H9 (cell line): ENCODE results near the gene RDH14. TPM values are rescaled to one million over a fixed set of nuclear protein-coding genes. Genes with fewer than 3 reads are reported as not detected.

ENCODE experiments used
- DNase-seq: peaks from one replicate; pipeline ENCODE4 v3.0.0-alpha.2; 2017
- H2AFZ ChIP-seq: one replicate; pipeline ENCODE4 v1.6.1; 2013; ENCODE audit warnings: mild to moderate bottlenecking, low read length, control low read depth, moderate library complexity
- H2AK5ac ChIP-seq: 2 replicates; pipeline ENCODE4 v1.6.1; 2013; ENCODE audit warnings: low read length, control low read depth, mixed read lengths; ENCODE audit not compliant: insufficient read length
- H2BK120ac ChIP-seq: one replicate; pipeline ENCODE4 v1.6.1; 2013; ENCODE audit warnings: low read depth, mild to moderate bottlenecking, low read length, control low read depth, inconsistent platforms; ENCODE audit not compliant: poor library complexity, severe bottlenecking
- H2BK12ac ChIP-seq: 2 replicates; pipeline ENCODE4 v1.6.1; 2013; ENCODE audit warnings: low read length, control low read depth, mixed read lengths, low read depth; ENCODE audit not compliant: insufficient read length
- H2BK15ac ChIP-seq: 2 replicates; pipeline ENCODE4 v1.6.1; 2013; ENCODE audit warnings: low read depth, low read length, control low read depth
- H2BK20ac ChIP-seq: one replicate; pipeline ENCODE4 v1.6.1; 2013; ENCODE audit warnings: low read depth, mild to moderate bottlenecking, low read length, control low read depth, inconsistent platforms; ENCODE audit not compliant: poor library complexity, severe bottlenecking
- H2BK5ac ChIP-seq: 2 replicates; pipeline ENCODE4 v1.6.1; 2013; ENCODE audit warnings: low read length, control low read depth, mixed read lengths; ENCODE audit not compliant: insufficient read length
- H3K14ac ChIP-seq: 2 replicates; pipeline ENCODE4 v1.6.1; 2013; ENCODE audit warnings: low read length, control low read depth; ENCODE audit not compliant: insufficient read depth
- H3K18ac ChIP-seq: 2 replicates; pipeline ENCODE4 v1.6.1; 2013; ENCODE audit warnings: low read depth, mild to moderate bottlenecking, mixed read lengths, low read length, control low read depth; ENCODE audit not compliant: insufficient read length
- H3K23ac ChIP-seq: 2 replicates; pipeline ENCODE4 v1.6.1; 2013; ENCODE audit warnings: low read length, control low read depth, mixed read lengths, low read depth; ENCODE audit not compliant: insufficient read length
- H3K23me2 ChIP-seq: 2 replicates; pipeline ENCODE4 v1.6.1; 2013; ENCODE audit warnings: low read depth, mild to moderate bottlenecking, mixed read lengths, low read length, control low read depth; ENCODE audit not compliant: insufficient read length, poor library complexity, severe bottlenecking
- H3K27ac ChIP-seq: 2 replicates; pipeline ENCODE4 v1.5.1; 2013; ENCODE audit warnings: low read length, control low read depth, mixed read lengths, low read depth; ENCODE audit not compliant: insufficient read length
- H3K27me3 ChIP-seq: 2 replicates; pipeline ENCODE4 v1.6.1; 2013; ENCODE audit warnings: low read length, control low read depth, inconsistent platforms; ENCODE audit not compliant: insufficient read depth
- H3K4ac ChIP-seq: 2 replicates; pipeline ENCODE4 v1.6.1; 2013; ENCODE audit warnings: low read depth, mild to moderate bottlenecking, control low read depth, inconsistent platforms, low read length, moderate library complexity
- H3K4me1 ChIP-seq: 2 replicates; pipeline ENCODE4 v1.6.1; 2013; ENCODE audit warnings: low read length, control low read depth, inconsistent platforms; ENCODE audit not compliant: insufficient read depth
- H3K4me2 ChIP-seq: 2 replicates; pipeline ENCODE4 v1.6.1; 2013; ENCODE audit warnings: low read length, control low read depth, mixed read lengths; ENCODE audit not compliant: insufficient read length, insufficient read depth
- H3K56ac ChIP-seq: 2 replicates; pipeline ENCODE4 v1.6.1; 2013; ENCODE audit warnings: low read depth, mild to moderate bottlenecking, mixed read lengths, low read length, control low read depth; ENCODE audit not compliant: insufficient read length
- H3K79me1 ChIP-seq: 2 replicates; pipeline ENCODE4 v1.6.1; 2013; ENCODE audit warnings: low read depth, mild to moderate bottlenecking, moderate library complexity, low read length, control low read depth, inconsistent platforms; ENCODE audit not compliant: insufficient read depth, poor library complexity, severe bottlenecking
- H3K79me2 ChIP-seq: 2 replicates; pipeline ENCODE4 v1.6.1; 2013; ENCODE audit warnings: low read length, control low read depth, inconsistent platforms; ENCODE audit not compliant: insufficient read depth
- H3K9ac ChIP-seq: 2 replicates; pipeline ENCODE4 v1.6.1; 2013; ENCODE audit warnings: low read length, control low read depth, mixed read lengths; ENCODE audit not compliant: insufficient read length; ENCODE audit errors: extremely low read depth
- H3K9me3 ChIP-seq: one replicate; pipeline ENCODE4 v1.6.1; 2013; ENCODE audit warnings: low read depth, low read length, inconsistent platforms; ENCODE audit not compliant: control insufficient read depth
- H3T11ph ChIP-seq: one replicate; pipeline ENCODE4 v1.6.1; 2013; ENCODE audit warnings: mild to moderate bottlenecking, low read length, control low read depth, inconsistent platforms
- H4K20me1 ChIP-seq: one replicate; pipeline ENCODE4 v1.6.1; 2013; ENCODE audit not compliant: control insufficient read depth, insufficient read length, insufficient read depth
- H4K5ac ChIP-seq: 2 replicates; pipeline ENCODE4 v1.6.1; 2013; ENCODE audit warnings: low read depth, mild to moderate bottlenecking, mixed read lengths, low read length, control low read depth; ENCODE audit not compliant: insufficient read length
- H4K8ac ChIP-seq: replicated peaks from 2 replicates; pipeline ENCODE4 v1.6.1; 2013; ENCODE audit warnings: low read length, control low read depth, mixed read lengths, low read depth; ENCODE audit not compliant: insufficient read length
- H4K91ac ChIP-seq: 2 replicates; pipeline ENCODE4 v1.6.1; 2013; ENCODE audit warnings: low read depth, mild to moderate bottlenecking, moderate library complexity, mixed read lengths, low read length, control low read depth; ENCODE audit not compliant: insufficient read length
- H3K27ac Mint-ChIP-seq, 3 experiments: 2 replicates in 2 of 3; 3 replicates in 1 of 3; pipeline ENCODE4 v1.8.0; 2020 to 2021; ENCODE audit warnings: mixed read lengths in 3 of 3, mild to moderate bottlenecking in 1 of 3, moderate library complexity in 1 of 3
- H3K27me3 Mint-ChIP-seq: 2 replicates; pipeline ENCODE4 v1.8.0; 2021; ENCODE audit warnings: low read depth, mild to moderate bottlenecking, moderate library complexity, mixed read lengths
- H3K36me3 Mint-ChIP-seq, 3 experiments: 2 replicates in 2 of 3; 3 replicates in 1 of 3; pipeline ENCODE4 v1.8.0; 2020 to 2021; ENCODE audit warnings: low read depth in 3 of 3, mixed read lengths in 3 of 3; ENCODE audit not compliant: insufficient read depth in 1 of 3
- H3K4me1 Mint-ChIP-seq, 2 experiments: 2 replicates each; pipeline ENCODE4 v1.8.0; 2020; ENCODE audit warnings: mixed read lengths in 2 of 2
- H3K4me3 Mint-ChIP-seq, 2 experiments: 2 replicates in 1 of 2; 3 replicates in 1 of 2; pipeline ENCODE4 v1.8.0; 2020 to 2021; ENCODE audit warnings: mild to moderate bottlenecking in 2 of 2, mixed read lengths in 2 of 2, moderate library complexity in 1 of 2
- H3K9me3 Mint-ChIP-seq, 2 experiments: 2 replicates in 1 of 2; 3 replicates in 1 of 2; pipeline ENCODE4 v1.8.0; 2020; ENCODE audit warnings: mild to moderate bottlenecking in 2 of 2, mixed read lengths in 2 of 2, moderate library complexity in 1 of 2
- CTCF ChIP-seq: fragments of 200-600 bp; sonication (generic); conservative IDR thresholded peaks from 3 replicates; pipeline ENCODE4 v1.8.0; 2021; ENCODE audit warnings: antibody characterized with exemption, mild to moderate bottlenecking
- WGBS: extraction: QIAGEN DNeasy Blood & Tissue Kit; methylation state at CpG from one replicate; pipeline ENCODE4 v1.1.7; 2013; ENCODE audit warnings: missing lambda C conversion rate, low lambda C conversion rate, mixed read lengths; ENCODE audit not compliant: insufficient read length; ENCODE audit errors: extremely low coverage; 5-methylcytosine and 5-hydroxymethylcytosine counted together
- total RNA-seq: library from RNA; stranded (reverse); gene quantifications from 2 replicates; pipeline ENCODE4 v1.2.1, GENCODE V29; 2021

RDH14 gene
- total RNA-seq, 1 experiment from 2014 or later = 25.5 TPM

GRCh38 chr2:18588049-18588448 lies 27.6 kb upstream of the RDH14 start:
- no peak overlapping the region for H4K8ac ChIP-seq
- no peaks in the 10 kb centered on the region; a peak in 3 of 7 replicates for H3K36me3 Mint-ChIP-seq
- H3K4ac ChIP-seq = no peak overlapping the region
- H3K9ac ChIP-seq = no peak overlapping the region
- no peaks in the 10 kb centered on the region for H3K79me1 ChIP-seq
- no peak overlapping the region for H2AK5ac ChIP-seq
- no peak overlapping the region for H3K4me3 Mint-ChIP-seq
- no peak for DNase-seq
- H3K4me1 ChIP-seq = no peaks in the 10 kb centered on the region
- no peak overlapping the region for H3K18ac ChIP-seq
- no peak overlapping the region for H2BK15ac ChIP-seq
- no peak overlapping the region for H2AFZ ChIP-seq
- no peak for TF ChIP-seq CTCF
- no peak overlapping the region for H3K4me2 ChIP-seq
- no peak overlapping the region for H2BK5ac ChIP-seq
- H3T11ph ChIP-seq = no peak overlapping the region
- no peak overlapping the region for H2BK20ac ChIP-seq
- H4K5ac ChIP-seq = no peak overlapping the region
- WGBS = no CpG with 5 or more reads among the region's 1 CpG
- no peaks in the 10 kb centered on the region for H4K20me1 ChIP-seq
- no peak overlapping the region for H4K91ac ChIP-seq
- no peak overlapping the region for H2BK120ac ChIP-seq
- H3K9me3 ChIP-seq = no peaks in the 10 kb centered on the region
- H3K23ac ChIP-seq = no peak overlapping the region
- H3K27ac Mint-ChIP-seq = no peak overlapping the region
- no peaks in the 10 kb centered on the region for H3K27me3 Mint-ChIP-seq
- no peak overlapping the region for H3K56ac ChIP-seq
- H3K79me2 ChIP-seq = no peaks in the 10 kb centered on the region
- H3K23me2 ChIP-seq = no peaks in the 10 kb centered on the region
- no peak overlapping the region for H2BK12ac ChIP-seq
- H3K14ac ChIP-seq = no peak overlapping the region
- no peaks in the 10 kb centered on the region for H3K27me3 ChIP-seq
- H3K4me1 Mint-ChIP-seq = peaks cover 0 to 2% of the 10 kb centered on the region in 2 experiments; a peak in 1 of 4 replicates
- H3K9me3 Mint-ChIP-seq = peaks cover 0 to 3% of the 10 kb centered on the region in 2 experiments; a peak in 2 of 5 replicates
- no peak overlapping the region for H3K27ac ChIP-seq
